HCT116 (cell line): ENCODE results near the gene CNR2. TPM values are rescaled to one million over a fixed set of nuclear protein-coding genes. Genes with fewer than 3 reads are reported as not detected.

Experiments used
- ATAC-seq: fragments of 200-7000 bp; cut with Tn5 transposase; 2 replicates; pipeline ENCODE4 v1.9.1; 2020; ENCODE audit warnings: mild to moderate bottlenecking, moderate library complexity
- BruUV-seq: library from RNA; stranded (reverse); fragments of 400-500 nt; replicated peaks from 2 replicates; lab custom pipeline; 2021; lab: Mats Ljungman, UMichigan
- CTCF ChIA-PET: fragments of 300-600 bp; sonication (Branson Sonifier 250); formaldehyde crosslinking; loops from one replicate; lab custom pipeline; 2021; ENCODE audit warnings: antibody characterized with exemption; lab: Charles Lee
- POLR2A ChIA-PET: fragments of 300-600, 350-600 bp; sonication (Branson Sonifier 250); formaldehyde crosslinking; loops from one replicate; lab custom pipeline; 2021; ENCODE audit warnings: antibody characterized with exemption; lab: Charles Lee
- RAD21 ChIA-PET, 2 experiments: fragments of 300-600 bp; sonication (Branson Sonifier 250); formaldehyde crosslinking; loops; one replicate each; lab custom pipeline; 2023; ENCODE audit warnings: low total read pairs in 2 of 2; ENCODE audit not compliant: uncharacterized antibody in 2 of 2, unreplicated experiment in 2 of 2, low non-redundant PET in 1 of 2; lab: Charles Lee
- DNase-seq: peaks from one replicate; pipeline ENCODE4 v3.0.0-alpha.2; 2010; ENCODE audit warnings: low read depth, low spot score
- H2AFZ ChIP-seq: fragments of 200-600 bp; shearing (Covaris generic), sonication (generic); 2 replicates; pipeline ENCODE4 v1.6.1; 2017; ENCODE audit warnings: low read depth, mixed run types, mixed read lengths, antibody characterized with exemption, low read length; ENCODE audit not compliant: poor library complexity, severe bottlenecking
- H3K27ac ChIP-seq: 2 replicates; pipeline ENCODE4 v1.5.1; 2012; ENCODE audit warnings: low read depth, low read length
- H3K27me3 ChIP-seq: fragments of 200-600 bp; sonication (generic); 2 replicates; pipeline ENCODE4 v1.6.1; 2016; ENCODE audit warnings: mixed run types, low read length, mixed read lengths; ENCODE audit not compliant: insufficient read depth
- H3K36me3 ChIP-seq, 2 experiments: fragments of 200-500 bp in 1 of 2; fragments of 200-600 bp in 1 of 2; sonication (Bioruptor generic) in 1 of 2; sonication (generic) in 1 of 2; 2 replicates each; pipeline versions ENCODE4 v1.5.1 to v1.6.1; 2014 to 2016; ENCODE audit warnings: low read length in 2 of 2, inconsistent platforms in 1 of 2, mixed read lengths in 1 of 2, mixed run types in 1 of 2; ENCODE audit not compliant: insufficient read depth in 2 of 2, control insufficient read depth in 1 of 2
- H3K4me1 ChIP-seq, 2 experiments: fragments of 200-600 bp in 1 of 2; sonication (generic) in 1 of 2; 2 replicates each; pipeline versions ENCODE4 v1.5.1 to v1.6.1; 2012 to 2017; ENCODE audit warnings: low read length in 2 of 2, inconsistent platforms in 1 of 2, mild to moderate bottlenecking in 1 of 2, mixed read lengths in 1 of 2, mixed run types in 1 of 2, moderate library complexity in 1 of 2; ENCODE audit not compliant: insufficient read depth in 2 of 2, control insufficient read depth in 1 of 2
- H3K4me2 ChIP-seq: fragments of 200-600 bp; sonication (generic); 2 replicates; pipeline ENCODE4 v1.6.1; 2017; ENCODE audit warnings: mixed run types, low read length, mixed read lengths
- H3K4me3 ChIP-seq, 2 experiments: fragments of 200-600 bp in 1 of 2; sonication (generic) in 1 of 2; replicated peaks in 1 of 2; 2 replicates each; pipeline ENCODE4 v1.5.1; 2011 to 2016; ENCODE audit warnings: low read length in 2 of 2, control low read depth in 1 of 2, low read depth in 1 of 2, mild to moderate bottlenecking in 1 of 2, mixed read lengths in 1 of 2, mixed run types in 1 of 2
- H3K79me2 ChIP-seq: fragments of 200-600 bp; sonication (generic); 2 replicates; pipeline ENCODE4 v1.6.1; 2017; ENCODE audit warnings: mild to moderate bottlenecking, mixed run types, low read length, moderate library complexity, mixed read lengths; ENCODE audit not compliant: insufficient read depth
- H3K9ac ChIP-seq: fragments of 200-600 bp; sonication (generic); 2 replicates; pipeline ENCODE4 v1.6.1; 2016; ENCODE audit warnings: low read length, mixed read lengths
- H3K9me2 ChIP-seq: fragments of 200-600 bp; sonication (generic), shearing (Covaris generic); 2 replicates; pipeline ENCODE4 v1.6.1; 2017; ENCODE audit warnings: mixed run types, mild to moderate bottlenecking, moderate library complexity; ENCODE audit not compliant: insufficient read depth
- H3K9me3 ChIP-seq, 2 experiments: fragments of 200-500 bp in 1 of 2; fragments of 200-600 bp in 1 of 2; sonication (Bioruptor generic) in 1 of 2; sonication (generic) in 1 of 2; 2 replicates each; pipeline ENCODE4 v1.6.1; 2014 to 2017; ENCODE audit warnings: low read length in 2 of 2, mixed read lengths in 2 of 2, inconsistent platforms in 1 of 2, low read depth in 1 of 2, mild to moderate bottlenecking in 1 of 2, mixed run types in 1 of 2, moderate library complexity in 1 of 2; ENCODE audit not compliant: control insufficient read depth in 1 of 2, insufficient read depth in 1 of 2
- H4K20me1 ChIP-seq: fragments of 200-600 bp; sonication (generic), shearing (Covaris generic); 2 replicates; pipeline ENCODE4 v1.6.1; 2017; ENCODE audit warnings: mixed run types, mild to moderate bottlenecking, moderate library complexity; ENCODE audit not compliant: insufficient read depth
- CEBPB ChIP-seq: IDR thresholded peaks from 2 replicates; pipeline ENCODE4 v1.6.1; 2012; ENCODE audit warnings: low read depth
- JUND ChIP-seq: IDR thresholded peaks from 2 replicates; pipeline ENCODE4 v1.6.1; 2012
- POLR2AphosphoS5 ChIP-seq: IDR thresholded peaks from 2 replicates; pipeline ENCODE4 v1.6.1; 2011; ENCODE audit warnings: mild to moderate bottlenecking, low read depth, low read length, moderate library complexity
- RAD21 ChIP-seq: IDR thresholded peaks from 2 replicates; pipeline ENCODE4 v1.6.1; 2012; ENCODE audit warnings: low read depth, mild to moderate bottlenecking
- SIN3A ChIP-seq: IDR thresholded peaks from 2 replicates; pipeline ENCODE4 v1.6.1; 2012; ENCODE audit warnings: low read depth
- SP1 ChIP-seq: IDR thresholded peaks from 2 replicates; pipeline ENCODE4 v1.6.1; 2012; ENCODE audit warnings: low read depth
- YY1 ChIP-seq: IDR thresholded peaks from 2 replicates; pipeline ENCODE4 v1.6.1; 2011; ENCODE audit warnings: low read length, low read depth, moderate library complexity, mild to moderate bottlenecking; ENCODE audit not compliant: insufficient replicate concordance; ENCODE audit errors: extremely low read depth
- ZFX ChIP-seq: fragments of 450-650 bp; IDR thresholded peaks from 2 replicates; pipeline ENCODE4 v1.6.1; 2017
- ZNF274 ChIP-seq: fragments of 200-500 bp; sonication (Bioruptor generic); IDR thresholded peaks from 2 replicates; pipeline ENCODE4 v1.6.1; 2014; ENCODE audit warnings: mild to moderate bottlenecking, low read depth, low read length, inconsistent platforms
- intact Hi-C: fragments of 100-400 bp; cut with micrococcal nuclease; formaldehyde crosslinking; loops from 2 replicates; pipeline ENCODE4 v1.10.0; 2022
- total RNA-seq: library from RNA; stranded (reverse); gene quantifications from one replicate; pipeline ENCODE4 v1.2.1, GENCODE V29; 2021; ENCODE audit not compliant: unreplicated experiment
- TF ChIP-seq, protein P1 (sequence below): IDR thresholded peaks from 2 replicates; pipeline ENCODE4 v1.6.1; 2012; ENCODE audit warnings: low read depth
- TF ChIP-seq, protein P2 (sequence below), 3 experiments: fragments of 200-600 bp in 1 of 3; sonication (generic) in 1 of 3; IDR thresholded peaks in 2 of 3; conservative IDR thresholded peaks in 1 of 3; 2 replicates each; pipeline ENCODE4 v1.5.1; 2012 to 2017; ENCODE audit warnings: low read depth in 2 of 3, low read length in 2 of 3, antibody characterized with exemption in 1 of 3, borderline replicate concordance in 1 of 3, control low read depth in 1 of 3, mild to moderate bottlenecking in 1 of 3, mixed read lengths in 1 of 3, mixed run types in 1 of 3, moderate library complexity in 1 of 3; ENCODE audit not compliant: insufficient read depth in 1 of 3
- TF ChIP-seq, protein P3 (sequence below): IDR thresholded peaks from 2 replicates; pipeline ENCODE4 v1.6.1; 2011; ENCODE audit warnings: mild to moderate bottlenecking, low read length, moderate library complexity; ENCODE audit not compliant: insufficient replicate concordance; ENCODE audit errors: extremely low read depth

The CNR2 gene
- total RNA-seq, 1 experiment from 2014 or later: 0.05 TPM

DNA sequence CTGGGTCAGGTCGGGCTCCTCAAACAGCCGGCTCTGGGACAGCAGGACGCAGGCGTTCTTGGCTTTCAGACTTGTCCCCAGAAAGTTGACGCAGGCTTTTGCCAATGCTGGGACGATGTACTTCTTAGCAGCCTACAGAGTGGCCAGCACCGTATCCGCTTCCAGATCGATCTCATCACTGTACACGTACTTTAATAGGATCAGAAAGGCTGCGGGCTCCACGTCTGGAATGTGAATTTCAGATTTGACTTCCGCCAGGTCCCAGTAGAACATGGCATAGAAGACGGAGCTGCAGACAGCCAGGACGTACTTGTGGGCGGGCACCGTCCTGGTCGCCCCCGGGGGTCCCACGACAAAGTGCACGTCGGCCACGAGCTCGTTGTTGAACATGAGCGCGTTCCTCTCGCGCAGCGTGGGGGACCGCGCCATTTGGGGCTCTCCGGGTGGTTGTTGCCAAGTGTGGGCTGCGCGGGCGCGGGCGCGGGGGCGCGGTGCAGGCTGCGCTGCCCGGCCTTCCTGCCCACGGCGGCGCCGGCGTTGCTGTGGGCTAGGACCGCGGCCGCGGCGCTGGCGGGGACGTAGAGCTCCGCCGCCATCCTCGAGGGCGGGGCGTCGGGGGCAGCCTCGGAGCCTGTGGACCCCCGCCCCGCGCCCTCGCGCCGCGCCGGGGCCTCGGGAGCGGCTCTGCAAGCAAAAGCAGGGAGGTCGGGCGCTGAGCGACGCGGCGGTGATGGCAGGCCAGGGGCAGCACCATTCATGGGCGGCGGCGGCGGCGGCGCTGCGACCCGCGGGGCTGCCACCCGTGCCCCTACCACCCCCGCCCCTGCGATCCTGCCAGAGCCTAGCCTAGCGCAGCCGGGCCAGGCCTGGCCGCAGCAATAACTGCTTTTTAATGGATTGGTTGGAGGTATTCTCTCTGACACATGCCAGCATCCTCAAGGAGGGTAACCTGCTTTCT is 10.6 kb downstream of the CNR2 start:
- BruUV-seq: no TSS peak

More for the DNA sequence above, 10.6 kb downstream of the CNR2 start:
- Histone ChIP-seq H3K79me2 (no peaks in the 10 kb centered on the region), H3K9ac (no peak overlapping the region), H4K20me1 (no peaks in the 10 kb centered on the region), H3K9me2 (no peaks in the 10 kb centered on the region), H3K9me3 (no peaks in the 10 kb centered on the region), H3K36me3 (no peaks in the 10 kb centered on the region), H2AFZ (no peak overlapping the region), H3K4me3 (no peak overlapping the region), H3K27ac (no peak overlapping the region), H3K4me2 (no peak overlapping the region), H3K27me3 (no peaks in the 10 kb centered on the region), H3K4me1 (peaks cover 3 to 8% of the 10 kb centered on the region in 2 experiments; a peak in 3 of 4 replicates)
- ATAC-seq (no peak), DNase-seq (no peak)
- TF ChIP-seq YY1 (no peak), SP1 (no peak), POLR2AphosphoS5 (no peak), RAD21 (no peak), ZFX (no peak), JUND (no peak), ZNF274 (no peak), CEBPB (no peak), SIN3A (no peak)
- TF ChIP-seq, protein P1, sequence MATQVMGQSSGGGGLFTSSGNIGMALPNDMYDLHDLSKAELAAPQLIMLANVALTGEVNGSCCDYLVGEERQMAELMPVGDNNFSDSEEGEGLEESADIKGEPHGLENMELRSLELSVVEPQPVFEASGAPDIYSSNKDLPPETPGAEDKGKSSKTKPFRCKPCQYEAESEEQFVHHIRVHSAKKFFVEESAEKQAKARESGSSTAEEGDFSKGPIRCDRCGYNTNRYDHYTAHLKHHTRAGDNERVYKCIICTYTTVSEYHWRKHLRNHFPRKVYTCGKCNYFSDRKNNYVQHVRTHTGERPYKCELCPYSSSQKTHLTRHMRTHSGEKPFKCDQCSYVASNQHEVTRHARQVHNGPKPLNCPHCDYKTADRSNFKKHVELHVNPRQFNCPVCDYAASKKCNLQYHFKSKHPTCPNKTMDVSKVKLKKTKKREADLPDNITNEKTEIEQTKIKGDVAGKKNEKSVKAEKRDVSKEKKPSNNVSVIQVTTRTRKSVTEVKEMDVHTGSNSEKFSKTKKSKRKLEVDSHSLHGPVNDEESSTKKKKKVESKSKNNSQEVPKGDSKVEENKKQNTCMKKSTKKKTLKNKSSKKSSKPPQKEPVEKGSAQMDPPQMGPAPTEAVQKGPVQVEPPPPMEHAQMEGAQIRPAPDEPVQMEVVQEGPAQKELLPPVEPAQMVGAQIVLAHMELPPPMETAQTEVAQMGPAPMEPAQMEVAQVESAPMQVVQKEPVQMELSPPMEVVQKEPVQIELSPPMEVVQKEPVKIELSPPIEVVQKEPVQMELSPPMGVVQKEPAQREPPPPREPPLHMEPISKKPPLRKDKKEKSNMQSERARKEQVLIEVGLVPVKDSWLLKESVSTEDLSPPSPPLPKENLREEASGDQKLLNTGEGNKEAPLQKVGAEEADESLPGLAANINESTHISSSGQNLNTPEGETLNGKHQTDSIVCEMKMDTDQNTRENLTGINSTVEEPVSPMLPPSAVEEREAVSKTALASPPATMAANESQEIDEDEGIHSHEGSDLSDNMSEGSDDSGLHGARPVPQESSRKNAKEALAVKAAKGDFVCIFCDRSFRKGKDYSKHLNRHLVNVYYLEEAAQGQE: no peak
- TF ChIP-seq, protein P2, sequence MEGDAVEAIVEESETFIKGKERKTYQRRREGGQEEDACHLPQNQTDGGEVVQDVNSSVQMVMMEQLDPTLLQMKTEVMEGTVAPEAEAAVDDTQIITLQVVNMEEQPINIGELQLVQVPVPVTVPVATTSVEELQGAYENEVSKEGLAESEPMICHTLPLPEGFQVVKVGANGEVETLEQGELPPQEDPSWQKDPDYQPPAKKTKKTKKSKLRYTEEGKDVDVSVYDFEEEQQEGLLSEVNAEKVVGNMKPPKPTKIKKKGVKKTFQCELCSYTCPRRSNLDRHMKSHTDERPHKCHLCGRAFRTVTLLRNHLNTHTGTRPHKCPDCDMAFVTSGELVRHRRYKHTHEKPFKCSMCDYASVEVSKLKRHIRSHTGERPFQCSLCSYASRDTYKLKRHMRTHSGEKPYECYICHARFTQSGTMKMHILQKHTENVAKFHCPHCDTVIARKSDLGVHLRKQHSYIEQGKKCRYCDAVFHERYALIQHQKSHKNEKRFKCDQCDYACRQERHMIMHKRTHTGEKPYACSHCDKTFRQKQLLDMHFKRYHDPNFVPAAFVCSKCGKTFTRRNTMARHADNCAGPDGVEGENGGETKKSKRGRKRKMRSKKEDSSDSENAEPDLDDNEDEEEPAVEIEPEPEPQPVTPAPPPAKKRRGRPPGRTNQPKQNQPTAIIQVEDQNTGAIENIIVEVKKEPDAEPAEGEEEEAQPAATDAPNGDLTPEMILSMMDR (IDR thresholded peaks at IDR 0.05 in 2 of 3, conservative IDR thresholded peaks at IDR 0.05 in 1 of 3; ENCODE audit: borderline replicate concordance in 1 of 3, insufficient read depth in 1 of 3, low read depth in 2 of 3, low read length in 2 of 3): no peak
- TF ChIP-seq, protein P3, sequence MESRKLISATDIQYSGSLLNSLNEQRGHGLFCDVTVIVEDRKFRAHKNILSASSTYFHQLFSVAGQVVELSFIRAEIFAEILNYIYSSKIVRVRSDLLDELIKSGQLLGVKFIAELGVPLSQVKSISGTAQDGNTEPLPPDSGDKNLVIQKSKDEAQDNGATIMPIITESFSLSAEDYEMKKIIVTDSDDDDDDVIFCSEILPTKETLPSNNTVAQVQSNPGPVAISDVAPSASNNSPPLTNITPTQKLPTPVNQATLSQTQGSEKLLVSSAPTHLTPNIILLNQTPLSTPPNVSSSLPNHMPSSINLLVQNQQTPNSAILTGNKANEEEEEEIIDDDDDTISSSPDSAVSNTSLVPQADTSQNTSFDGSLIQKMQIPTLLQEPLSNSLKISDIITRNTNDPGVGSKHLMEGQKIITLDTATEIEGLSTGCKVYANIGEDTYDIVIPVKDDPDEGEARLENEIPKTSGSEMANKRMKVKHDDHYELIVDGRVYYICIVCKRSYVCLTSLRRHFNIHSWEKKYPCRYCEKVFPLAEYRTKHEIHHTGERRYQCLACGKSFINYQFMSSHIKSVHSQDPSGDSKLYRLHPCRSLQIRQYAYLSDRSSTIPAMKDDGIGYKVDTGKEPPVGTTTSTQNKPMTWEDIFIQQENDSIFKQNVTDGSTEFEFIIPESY: no peak
- ChIA-PET RAD21 (no interaction called here), POLR2A (no interaction called here), CTCF (no interaction called here)
- intact Hi-C loops: no loop called here
